Measurements from ENCODE around the gene UBXN6.
A peak's percentile ranks its signal among the peaks of the same experiment; 100 is the strongest.

Gene UBXN6

GRCh38 chr19:4457654-4458395 is at the start of gene UBXN6:
UBXN6 (minus strand) TSS chr19:4457794; CDS start chr19:4457697, 97 bp downstream.
- no peaks in the 10 kb centered on the region for H3K27me3 ChIP-seq (ENCODE audit: insufficient read depth, low read length)
- peaks cover 10% of the 10 kb centered on the region for H3K36me3 ChIP-seq (ENCODE audit: insufficient read depth, low read length)
- no peak within 1 kb of the TSS for H2AFZ ChIP-seq (ENCODE audit: low read depth, low read length)
- peaks cover 20% of the 10 kb centered on the region for H3K4me1 ChIP-seq (ENCODE audit: insufficient read depth, low read length)
- H3K9me3 ChIP-seq (ENCODE audit: low read length): no peaks in the 10 kb centered on the region
- H3K4me3 ChIP-seq (ENCODE audit: low read length): peak within 1 kb of the TSS; percentile 75

GRCh38 chr19:4507150-4507452 is 49.5 kb upstream of the UBXN6 start:
- Histone ChIP-seq H2AFZ (ENCODE audit: low read depth, low read length) (no peak overlapping the region), H3K4me1 (ENCODE audit: insufficient read depth, low read length) (peaks cover 7% of the 10 kb centered on the region), H3K36me3 (ENCODE audit: insufficient read depth, low read length) (peaks cover 17% of the 10 kb centered on the region), H3K9me3 (ENCODE audit: low read length) (no peaks in the 10 kb centered on the region), H3K27me3 (ENCODE audit: insufficient read depth, low read length) (no peaks in the 10 kb centered on the region), H3K4me3 (ENCODE audit: low read length) (no peak overlapping the region)

- peaks cover 22% of the 10 kb centered on the region for H3K36me3 ChIP-seq (ENCODE audit: insufficient read depth, low read length)
- no peaks in the 10 kb centered on the region for H3K9me3 ChIP-seq (ENCODE audit: low read length)
- no peak overlapping the region for H2AFZ ChIP-seq (ENCODE audit: low read depth, low read length)
- H3K4me1 ChIP-seq (ENCODE audit: insufficient read depth, low read length): peaks cover 7% of the 10 kb centered on the region
- H3K4me3 ChIP-seq (ENCODE audit: low read length): no peak overlapping the region
- no peaks in the 10 kb centered on the region for H3K27me3 ChIP-seq (ENCODE audit: insufficient read depth, low read length)
These were observed 49.0 kb upstream of the UBXN6 start for GRCh38 chr19:4506449-4507149.

GRCh38 chr19:4505570-4506448 is 48.2 kb upstream of the UBXN6 start:
- no peak overlapping the region for H2AFZ ChIP-seq (ENCODE audit: low read depth, low read length)
- no peaks in the 10 kb centered on the region for H3K9me3 ChIP-seq (ENCODE audit: low read length)
- peaks cover 7% of the 10 kb centered on the region for H3K4me1 ChIP-seq (ENCODE audit: insufficient read depth, low read length)
- H3K4me3 ChIP-seq (ENCODE audit: low read length): no peak overlapping the region
- H3K27me3 ChIP-seq (ENCODE audit: insufficient read depth, low read length): no peaks in the 10 kb centered on the region
- peaks cover 30% of the 10 kb centered on the region for H3K36me3 ChIP-seq (ENCODE audit: insufficient read depth, low read length)

GRCh38 chr19:4504891-4505569 is 47.4 kb upstream of the UBXN6 start:
- no peak overlapping the region for H2AFZ ChIP-seq (ENCODE audit: low read depth, low read length)
- no peaks in the 10 kb centered on the region for H3K9me3 ChIP-seq (ENCODE audit: low read length)
- H3K4me3 ChIP-seq (ENCODE audit: low read length): no peak overlapping the region
- H3K36me3 ChIP-seq (ENCODE audit: insufficient read depth, low read length): peaks cover 35% of the 10 kb centered on the region
- H3K27me3 ChIP-seq (ENCODE audit: insufficient read depth, low read length): no peaks in the 10 kb centered on the region
- peaks cover 7% of the 10 kb centered on the region for H3K4me1 ChIP-seq (ENCODE audit: insufficient read depth, low read length)

- H3K36me3 ChIP-seq (ENCODE audit: insufficient read depth, low read length): peaks cover 41% of the 10 kb centered on the region
- no peak overlapping the region for H3K4me3 ChIP-seq (ENCODE audit: low read length)
- H3K27me3 ChIP-seq (ENCODE audit: insufficient read depth, low read length): no peaks in the 10 kb centered on the region
- no peaks in the 10 kb centered on the region for H3K9me3 ChIP-seq (ENCODE audit: low read length)
- peaks cover 7% of the 10 kb centered on the region for H3K4me1 ChIP-seq (ENCODE audit: insufficient read depth, low read length)
- H2AFZ ChIP-seq (ENCODE audit: low read depth, low read length): no peak overlapping the region
These were observed 46.7 kb upstream of the UBXN6 start for GRCh38 chr19:4504297-4504701.

- Histone ChIP-seq H3K4me3 (ENCODE audit: low read length) (no peak overlapping the region), H3K27me3 (ENCODE audit: insufficient read depth, low read length) (no peaks in the 10 kb centered on the region), H2AFZ (ENCODE audit: low read depth, low read length) (no peak overlapping the region), H3K9me3 (ENCODE audit: low read length) (no peaks in the 10 kb centered on the region), H3K36me3 (ENCODE audit: insufficient read depth, low read length) (peaks cover 42% of the 10 kb centered on the region), H3K4me1 (ENCODE audit: insufficient read depth, low read length) (peaks cover 7% of the 10 kb centered on the region)
These were observed 46.2 kb upstream of the UBXN6 start for GRCh38 chr19:4503825-4504170.

- H3K4me1 ChIP-seq (ENCODE audit: insufficient read depth, low read length): peaks cover 7% of the 10 kb centered on the region
- no peaks in the 10 kb centered on the region for H3K27me3 ChIP-seq (ENCODE audit: insufficient read depth, low read length)
- peaks cover 47% of the 10 kb centered on the region for H3K36me3 ChIP-seq (ENCODE audit: insufficient read depth, low read length)
- H3K9me3 ChIP-seq (ENCODE audit: low read length): no peaks in the 10 kb centered on the region
- H2AFZ ChIP-seq (ENCODE audit: low read depth, low read length): no peak overlapping the region
- H3K4me3 ChIP-seq (ENCODE audit: low read length): no peak overlapping the region
These were observed 45.7 kb upstream of the UBXN6 start for GRCh38 chr19:4503132-4503824.

- no peak overlapping the region for H3K4me3 ChIP-seq (ENCODE audit: low read length)
- no peaks in the 10 kb centered on the region for H3K27me3 ChIP-seq (ENCODE audit: insufficient read depth, low read length)
- no peaks in the 10 kb centered on the region for H3K9me3 ChIP-seq (ENCODE audit: low read length)
- H3K4me1 ChIP-seq (ENCODE audit: insufficient read depth, low read length): peaks cover 7% of the 10 kb centered on the region
- peaks cover 55% of the 10 kb centered on the region for H3K36me3 ChIP-seq (ENCODE audit: insufficient read depth, low read length)
- H2AFZ ChIP-seq (ENCODE audit: low read depth, low read length): no peak overlapping the region
These were observed 44.9 kb upstream of the UBXN6 start for GRCh38 chr19:4502282-4503131.

GRCh38 chr19:4501691-4502090 is 44.1 kb upstream of the UBXN6 start:
- no peaks in the 10 kb centered on the region for H3K27me3 ChIP-seq (ENCODE audit: insufficient read depth, low read length)
- H3K4me1 ChIP-seq (ENCODE audit: insufficient read depth, low read length): peaks cover 7% of the 10 kb centered on the region
- no peak overlapping the region for H2AFZ ChIP-seq (ENCODE audit: low read depth, low read length)
- peaks cover 55% of the 10 kb centered on the region for H3K36me3 ChIP-seq (ENCODE audit: insufficient read depth, low read length)
- H3K9me3 ChIP-seq (ENCODE audit: low read length): no peaks in the 10 kb centered on the region
- H3K4me3 ChIP-seq (ENCODE audit: low read length): no peak overlapping the region

GRCh38 chr19:4500841-4501591 is 43.4 kb upstream of the UBXN6 start:
- no peaks in the 10 kb centered on the region for H3K27me3 ChIP-seq (ENCODE audit: insufficient read depth, low read length)
- peaks cover 61% of the 10 kb centered on the region for H3K36me3 ChIP-seq (ENCODE audit: insufficient read depth, low read length)

More at GRCh38 chr19:4500841-4501591, 43.4 kb upstream of the UBXN6 start:
- H2AFZ ChIP-seq (ENCODE audit: low read depth, low read length): no peak overlapping the region
- H3K4me3 ChIP-seq (ENCODE audit: low read length): no peak overlapping the region
- no peaks in the 10 kb centered on the region for H3K9me3 ChIP-seq (ENCODE audit: low read length)
- H3K4me1 ChIP-seq (ENCODE audit: insufficient read depth, low read length): peaks cover 7% of the 10 kb centered on the region
